ENCODE results near the gene LBP.

LBP gene

DNA sequence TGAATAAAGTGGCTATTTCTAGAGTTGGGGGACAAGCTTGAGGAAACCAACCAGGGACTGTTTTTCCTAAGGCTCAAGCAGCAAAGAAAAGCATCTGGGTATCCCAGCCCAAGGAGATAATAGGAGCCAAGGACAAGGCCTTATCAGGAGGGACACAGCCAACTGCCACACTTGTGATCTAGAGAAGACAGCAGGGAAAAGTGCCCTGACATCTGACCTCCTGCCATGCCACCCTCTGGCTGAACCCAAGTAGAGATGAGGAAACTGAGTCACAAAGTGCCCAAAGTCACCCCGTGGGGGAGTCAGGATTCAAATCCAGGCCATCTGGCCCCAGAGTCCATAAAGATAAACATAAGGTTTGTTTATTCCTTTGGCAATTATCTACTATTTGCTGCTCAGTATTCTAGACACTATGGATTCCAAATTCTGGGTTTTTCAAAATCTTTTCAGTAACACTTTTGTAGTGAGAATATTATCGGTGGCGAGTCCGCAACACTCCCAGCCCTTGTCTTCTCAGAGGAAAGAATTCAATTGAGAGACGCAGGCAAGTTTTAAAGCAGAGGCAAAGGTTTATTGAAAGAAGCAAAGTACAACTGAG is 3.5 kb upstream of the LBP start:
- Histone ChIP-seq H3K9ac (ENCODE audit: low read length) (no peak overlapping the region), H2AFZ (ENCODE audit: low read length) (no peak overlapping the region), H3K36me3 (ENCODE audit: insufficient read depth, low read length) (no peaks in the 10 kb centered on the region), H3F3A (ENCODE audit: insufficient read depth, low read length) (no peaks in the 10 kb centered on the region), H3K4me1 (ENCODE audit: insufficient read depth, low read length, severe bottlenecking) (no peaks in the 10 kb centered on the region), H3K27me3 (ENCODE audit: insufficient read depth, low read length) (no peaks in the 10 kb centered on the region), H4K20me1 (ENCODE audit: insufficient read depth, low read length) (no peaks in the 10 kb centered on the region), H3K79me2 (ENCODE audit: insufficient read depth, low read length) (no peaks in the 10 kb centered on the region), H3K9me3 (ENCODE audit: low read length) (peaks cover 7% of the 10 kb centered on the region), H3K4me2 (ENCODE audit: low read length) (no peak overlapping the region), H3K9me2 (ENCODE audit: low read depth, low read length) (no peaks in the 10 kb centered on the region), H3K27ac (ENCODE audit: low read depth, low read length, poor library complexity, severe bottlenecking) (no peak overlapping the region), H3K4me3 (ENCODE audit: low read depth, low read length, poor library complexity, severe bottlenecking) (no peak overlapping the region)
- TF ChIP-seq EZH2 (IDR thresholded peaks at IDR 0.05; ENCODE audit: borderline replicate concordance, low read length), result no peak
- TF ChIP-seq, protein P1, sequence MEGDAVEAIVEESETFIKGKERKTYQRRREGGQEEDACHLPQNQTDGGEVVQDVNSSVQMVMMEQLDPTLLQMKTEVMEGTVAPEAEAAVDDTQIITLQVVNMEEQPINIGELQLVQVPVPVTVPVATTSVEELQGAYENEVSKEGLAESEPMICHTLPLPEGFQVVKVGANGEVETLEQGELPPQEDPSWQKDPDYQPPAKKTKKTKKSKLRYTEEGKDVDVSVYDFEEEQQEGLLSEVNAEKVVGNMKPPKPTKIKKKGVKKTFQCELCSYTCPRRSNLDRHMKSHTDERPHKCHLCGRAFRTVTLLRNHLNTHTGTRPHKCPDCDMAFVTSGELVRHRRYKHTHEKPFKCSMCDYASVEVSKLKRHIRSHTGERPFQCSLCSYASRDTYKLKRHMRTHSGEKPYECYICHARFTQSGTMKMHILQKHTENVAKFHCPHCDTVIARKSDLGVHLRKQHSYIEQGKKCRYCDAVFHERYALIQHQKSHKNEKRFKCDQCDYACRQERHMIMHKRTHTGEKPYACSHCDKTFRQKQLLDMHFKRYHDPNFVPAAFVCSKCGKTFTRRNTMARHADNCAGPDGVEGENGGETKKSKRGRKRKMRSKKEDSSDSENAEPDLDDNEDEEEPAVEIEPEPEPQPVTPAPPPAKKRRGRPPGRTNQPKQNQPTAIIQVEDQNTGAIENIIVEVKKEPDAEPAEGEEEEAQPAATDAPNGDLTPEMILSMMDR (IDR thresholded peaks at IDR 0.05; ENCODE audit: low read length), result no peak

DNA sequence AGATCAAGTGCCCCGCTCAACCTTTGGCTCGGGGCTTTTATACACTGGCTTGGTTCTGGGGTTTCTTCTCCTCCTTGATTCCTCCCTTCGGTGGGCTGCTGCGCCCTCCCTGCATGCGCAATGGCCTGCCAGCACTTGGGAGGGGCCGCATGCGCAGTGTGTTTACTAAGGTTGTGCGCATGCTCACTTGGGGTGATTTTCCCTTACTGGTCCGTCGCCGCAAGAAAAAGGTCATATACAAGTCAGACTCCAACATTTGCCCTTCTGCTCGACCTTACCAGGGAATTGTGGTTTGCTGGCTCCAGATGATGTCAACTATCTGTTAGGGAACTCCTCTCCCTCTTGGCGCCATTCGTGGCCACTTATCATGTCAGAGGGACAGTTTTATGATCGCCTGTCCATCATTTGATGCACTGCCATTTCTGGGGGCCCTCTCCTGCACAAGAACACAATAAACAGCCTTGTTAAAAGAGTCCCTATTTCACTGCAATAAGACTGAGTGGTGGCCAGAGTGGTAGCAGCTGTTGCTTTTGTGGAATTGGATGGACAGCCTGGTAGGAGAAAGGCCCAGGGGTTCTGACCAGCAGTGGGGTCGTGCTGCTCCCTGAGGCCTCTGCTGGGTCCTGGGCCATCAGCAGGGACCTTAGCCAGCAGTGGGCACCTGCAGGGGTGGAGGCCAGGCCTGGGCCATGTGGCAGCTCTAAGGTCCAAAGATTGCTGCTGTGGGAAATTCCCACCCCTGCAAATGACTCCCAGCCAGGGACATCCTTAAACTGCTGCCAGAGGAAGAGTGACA is 2.8 kb upstream of the LBP start:
- no peaks in the 10 kb centered on the region for H3K9me2 ChIP-seq (ENCODE audit: low read depth, low read length)
- no peaks in the 10 kb centered on the region for H4K20me1 ChIP-seq (ENCODE audit: insufficient read depth, low read length)
- peaks cover 4% of the 10 kb centered on the region; the same call in 1 of the 2 replicates for H3K9me3 ChIP-seq (ENCODE audit: low read length)
- TF ChIP-seq EZH2 (IDR thresholded peaks at IDR 0.05; ENCODE audit: borderline replicate concordance, low read length), result no peak
- TF ChIP-seq, protein P1 (IDR thresholded peaks at IDR 0.05; ENCODE audit: low read length), result no peak
- no peaks in the 10 kb centered on the region for H3K36me3 ChIP-seq (ENCODE audit: insufficient read depth, low read length)
- H3K4me2 ChIP-seq (ENCODE audit: low read length), result no peak overlapping the region
- H3K4me1 ChIP-seq (ENCODE audit: insufficient read depth, low read length, severe bottlenecking), result no peaks in the 10 kb centered on the region
- H3K27me3 ChIP-seq (ENCODE audit: insufficient read depth, low read length), result no peaks in the 10 kb centered on the region
- no peaks in the 10 kb centered on the region for H3K79me2 ChIP-seq (ENCODE audit: insufficient read depth, low read length)
- H3K4me3 ChIP-seq (ENCODE audit: low read depth, low read length, poor library complexity, severe bottlenecking), result no peak overlapping the region
- H3F3A ChIP-seq (ENCODE audit: insufficient read depth, low read length), result no peaks in the 10 kb centered on the region
- no peak overlapping the region for H3K9ac ChIP-seq (ENCODE audit: low read length)
- no peak overlapping the region for H2AFZ ChIP-seq (ENCODE audit: low read length)
- H3K27ac ChIP-seq (ENCODE audit: low read depth, low read length, poor library complexity, severe bottlenecking), result no peak overlapping the region

DNA sequence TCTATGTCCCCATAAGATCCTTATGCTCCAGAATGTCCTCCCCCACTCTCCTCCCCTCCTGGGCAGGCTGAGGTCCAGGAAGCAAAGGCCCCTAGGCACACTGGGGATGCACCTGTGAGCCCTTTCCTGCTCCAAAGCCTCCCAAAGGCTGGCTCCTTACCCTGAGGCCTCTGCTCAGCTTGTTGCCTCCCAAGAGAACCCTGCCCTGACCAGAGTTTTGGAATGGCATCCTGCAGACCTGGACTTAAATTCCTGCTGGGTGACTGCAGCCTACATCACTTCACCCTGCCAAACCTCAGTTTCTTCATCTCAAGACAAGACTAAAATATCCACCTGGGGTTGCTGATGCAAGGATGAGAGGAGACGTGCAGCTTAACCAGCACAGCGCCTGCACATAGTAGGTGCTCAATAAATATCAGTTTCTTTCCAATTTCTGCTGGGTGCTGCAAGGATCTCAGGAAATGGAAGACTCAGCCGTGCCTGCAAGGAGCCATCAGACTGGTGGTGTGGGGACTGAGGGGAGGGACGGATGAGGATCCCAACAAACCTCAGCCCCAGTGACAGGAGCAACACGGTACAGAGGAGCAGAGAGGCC is 2.1 kb upstream of the LBP start:
- no peaks in the 10 kb centered on the region for H3K27me3 ChIP-seq (ENCODE audit: insufficient read depth, low read length)
- TF ChIP-seq EZH2 (IDR thresholded peaks at IDR 0.05; ENCODE audit: borderline replicate concordance, low read length), result no peak
- TF ChIP-seq, protein P1 (IDR thresholded peaks at IDR 0.05; ENCODE audit: low read length), result no peak
- H3K27ac ChIP-seq (ENCODE audit: low read depth, low read length, poor library complexity, severe bottlenecking), result no peak overlapping the region
- no peak overlapping the region for H3K9ac ChIP-seq (ENCODE audit: low read length)
- H2AFZ ChIP-seq (ENCODE audit: low read length), result no peak overlapping the region
- no peak overlapping the region for H3K4me3 ChIP-seq (ENCODE audit: low read depth, low read length, poor library complexity, severe bottlenecking)
- H3K9me2 ChIP-seq (ENCODE audit: low read depth, low read length), result no peaks in the 10 kb centered on the region
- H3F3A ChIP-seq (ENCODE audit: insufficient read depth, low read length), result no peaks in the 10 kb centered on the region
- H3K79me2 ChIP-seq (ENCODE audit: insufficient read depth, low read length), result no peaks in the 10 kb centered on the region
- H3K4me1 ChIP-seq (ENCODE audit: insufficient read depth, low read length, severe bottlenecking), result no peaks in the 10 kb centered on the region
- H3K9me3 ChIP-seq (ENCODE audit: low read length), result no peaks in the 10 kb centered on the region
- no peak overlapping the region for H3K4me2 ChIP-seq (ENCODE audit: low read length)
- no peaks in the 10 kb centered on the region for H4K20me1 ChIP-seq (ENCODE audit: insufficient read depth, low read length)
- H3K36me3 ChIP-seq (ENCODE audit: insufficient read depth, low read length), result no peaks in the 10 kb centered on the region

All from OCI-LY1 (cell line).